Osteoblast (primary cell): ENCODE results near the gene MLF2. TPM values are rescaled to one million over a fixed set of nuclear protein-coding genes. Genes with fewer than 3 reads are reported as not detected.

Experiments used
- DNase-seq: peaks from one replicate; pipeline ENCODE4 v3.0.0; 2011; ENCODE audit warnings: low spot score, mixed read lengths; ENCODE audit not compliant: insufficient read length; ENCODE audit errors: missing footprints
- H2AFZ ChIP-seq: 2 replicates; pipeline ENCODE4 v1.6.0; 2011; ENCODE audit warnings: mild to moderate bottlenecking, low read length
- H3K27ac ChIP-seq: 2 replicates; pipeline ENCODE4 v1.5.1; 2011; ENCODE audit warnings: mild to moderate bottlenecking, low read depth, low read length, moderate library complexity
- H3K27me3 ChIP-seq: 2 replicates; pipeline ENCODE4 v1.6.0; 2012; ENCODE audit warnings: mild to moderate bottlenecking, control low read depth, inconsistent platforms, low read length, moderate library complexity; ENCODE audit not compliant: insufficient read depth
- H3K36me3 ChIP-seq: 2 replicates; pipeline ENCODE4 v1.5.1; 2011; ENCODE audit warnings: mild to moderate bottlenecking, low read length, control low read depth, moderate library complexity; ENCODE audit not compliant: insufficient read depth
- H3K4me1 ChIP-seq: 2 replicates; pipeline ENCODE4 v1.5.1; 2011; ENCODE audit warnings: mild to moderate bottlenecking, low read length, control low read depth, moderate library complexity; ENCODE audit not compliant: insufficient read depth
- H3K4me2 ChIP-seq: 2 replicates; pipeline ENCODE4 v1.6.0; 2011; ENCODE audit warnings: mild to moderate bottlenecking, low read length; ENCODE audit not compliant: insufficient read depth
- H3K4me3 ChIP-seq: fragments of 200-600 bp; sonication (generic); 3 replicates; pipeline ENCODE4 v1.5.1; 2012; ENCODE audit warnings: mild to moderate bottlenecking, low read length, inconsistent platforms; ENCODE audit not compliant: insufficient read depth
- H3K79me2 ChIP-seq: 2 replicates; pipeline ENCODE4 v1.6.0; 2012; ENCODE audit warnings: mild to moderate bottlenecking, low read length, control low read depth, inconsistent platforms; ENCODE audit not compliant: insufficient read depth
- H3K9me3 ChIP-seq: 2 replicates; pipeline ENCODE4 v1.5.1; 2011; ENCODE audit warnings: low read depth, low read length, control low read depth
- H4K20me1 ChIP-seq: 2 replicates; pipeline ENCODE4 v1.6.0; 2012; ENCODE audit warnings: mild to moderate bottlenecking, low read length, control low read depth; ENCODE audit not compliant: insufficient read depth
- total RNA-seq: library from RNA; depleted of rRNA; stranded (reverse); fragments of >200 nt; gene quantifications from 2 replicates; pipeline ENCODE4 v1.2.3, GENCODE V29; 2012
- TF ChIP-seq, protein P1 (sequence below): IDR thresholded peaks from 2 replicates; pipeline ENCODE4 v1.5.1; 2011; ENCODE audit warnings: mild to moderate bottlenecking, low read depth, low read length, moderate library complexity; ENCODE audit errors: extremely low read depth

Gene MLF2
- total RNA-seq, 1 donor: 138 TPM

DNA sequence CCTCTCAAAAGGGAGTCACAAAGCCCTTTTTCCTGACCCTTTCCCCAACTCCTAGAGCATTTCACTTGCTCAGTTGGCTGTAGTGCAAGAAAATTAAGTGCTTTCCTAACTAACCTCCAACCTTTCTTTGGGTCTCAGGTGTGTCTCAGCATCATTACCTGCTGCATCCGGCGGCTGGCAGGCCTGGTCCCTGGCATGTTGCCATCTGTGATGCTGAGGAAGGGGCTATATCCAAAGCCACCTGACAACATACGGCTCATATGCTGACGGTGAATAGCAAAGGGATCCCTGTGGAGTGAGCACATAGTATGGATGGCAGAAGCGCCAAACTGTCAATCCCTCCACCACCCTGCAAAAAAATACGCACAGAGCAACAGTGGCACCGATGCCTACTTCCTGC is 1.2 kb downstream of the MLF2 start:
- Histone ChIP-seq H3K36me3 (peaks cover 54% of the 10 kb centered on the region), H2AFZ (no peak overlapping the region), H3K4me2 (peak overlapping the region; percentile 96), H3K27ac (peak overlapping the region; percentile 97), H3K9me3 (no peaks in the 10 kb centered on the region), H3K27me3 (no peaks in the 10 kb centered on the region), H3K79me2 (peaks cover 33% of the 10 kb centered on the region), H3K4me1 (peaks cover 19% of the 10 kb centered on the region), H3K4me3 (peak overlapping the region; percentile 98), H4K20me1 (peaks cover 36% of the 10 kb centered on the region)
- DNase-seq: no peak
- TF ChIP-seq, protein P1, sequence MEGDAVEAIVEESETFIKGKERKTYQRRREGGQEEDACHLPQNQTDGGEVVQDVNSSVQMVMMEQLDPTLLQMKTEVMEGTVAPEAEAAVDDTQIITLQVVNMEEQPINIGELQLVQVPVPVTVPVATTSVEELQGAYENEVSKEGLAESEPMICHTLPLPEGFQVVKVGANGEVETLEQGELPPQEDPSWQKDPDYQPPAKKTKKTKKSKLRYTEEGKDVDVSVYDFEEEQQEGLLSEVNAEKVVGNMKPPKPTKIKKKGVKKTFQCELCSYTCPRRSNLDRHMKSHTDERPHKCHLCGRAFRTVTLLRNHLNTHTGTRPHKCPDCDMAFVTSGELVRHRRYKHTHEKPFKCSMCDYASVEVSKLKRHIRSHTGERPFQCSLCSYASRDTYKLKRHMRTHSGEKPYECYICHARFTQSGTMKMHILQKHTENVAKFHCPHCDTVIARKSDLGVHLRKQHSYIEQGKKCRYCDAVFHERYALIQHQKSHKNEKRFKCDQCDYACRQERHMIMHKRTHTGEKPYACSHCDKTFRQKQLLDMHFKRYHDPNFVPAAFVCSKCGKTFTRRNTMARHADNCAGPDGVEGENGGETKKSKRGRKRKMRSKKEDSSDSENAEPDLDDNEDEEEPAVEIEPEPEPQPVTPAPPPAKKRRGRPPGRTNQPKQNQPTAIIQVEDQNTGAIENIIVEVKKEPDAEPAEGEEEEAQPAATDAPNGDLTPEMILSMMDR: no peak

DNA sequence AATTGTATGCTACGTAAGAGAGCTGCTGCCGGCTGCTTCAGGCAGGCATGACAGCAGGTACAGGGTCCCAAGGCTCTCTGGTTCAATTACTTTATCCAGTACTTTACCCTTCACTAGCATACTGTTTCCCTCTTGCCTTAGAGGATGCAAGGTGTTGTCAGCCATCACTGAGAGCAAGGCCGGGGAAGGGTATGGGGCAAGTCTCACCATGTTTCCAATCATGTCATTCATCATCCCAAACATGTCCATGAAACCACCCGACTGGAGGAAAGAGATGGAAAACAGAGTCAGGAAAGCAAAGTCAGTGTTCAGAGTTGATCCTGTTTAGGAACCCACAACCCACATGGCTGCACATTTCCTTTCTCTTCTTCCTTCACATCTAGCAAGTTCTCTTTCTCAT is 2.4 kb downstream of the MLF2 start:
- peaks cover 66% of the 10 kb centered on the region for H3K36me3 ChIP-seq
- H3K4me2 ChIP-seq: no peak overlapping the region
- no peak overlapping the region for H3K4me3 ChIP-seq
- H3K79me2 ChIP-seq: peaks cover 33% of the 10 kb centered on the region
- peaks cover 19% of the 10 kb centered on the region for H3K4me1 ChIP-seq
- H2AFZ ChIP-seq: no peak overlapping the region
- no peaks in the 10 kb centered on the region for H3K9me3 ChIP-seq
- H3K27me3 ChIP-seq: no peaks in the 10 kb centered on the region
- DNase-seq: no peak
- H3K27ac ChIP-seq: no peak overlapping the region
- TF ChIP-seq, protein P1: no peak
- H4K20me1 ChIP-seq: peaks cover 36% of the 10 kb centered on the region

DNA sequence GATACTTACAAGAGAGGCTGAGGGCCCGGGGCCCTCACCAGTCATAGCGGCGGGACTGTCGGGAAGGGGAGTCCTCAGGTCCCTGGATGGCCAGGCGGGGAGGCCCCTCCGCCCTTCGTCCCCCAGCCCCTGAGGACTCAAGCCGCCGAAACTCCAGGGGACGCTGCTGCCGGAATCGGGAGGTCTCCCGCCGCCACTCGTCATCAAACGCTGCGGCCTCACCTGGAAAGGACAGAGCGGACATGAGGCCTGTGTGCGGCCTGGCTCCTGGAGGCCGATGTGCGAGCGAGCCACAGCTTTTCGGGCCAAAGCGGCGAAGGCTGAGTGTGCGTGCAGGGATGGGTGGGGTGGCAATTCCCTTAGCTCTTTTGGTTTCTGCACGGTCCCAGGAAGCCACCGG is 4.2 kb downstream of the MLF2 start:
- Histone ChIP-seq H2AFZ (no peak overlapping the region), H4K20me1 (peaks cover 36% of the 10 kb centered on the region), H3K4me3 (no peak overlapping the region), H3K27ac (no peak overlapping the region), H3K79me2 (peaks cover 33% of the 10 kb centered on the region), H3K4me1 (peaks cover 16% of the 10 kb centered on the region), H3K36me3 (peaks cover 68% of the 10 kb centered on the region), H3K4me2 (no peak overlapping the region), H3K27me3 (no peaks in the 10 kb centered on the region), H3K9me3 (no peaks in the 10 kb centered on the region)
- TF ChIP-seq, protein P1: no peak
- no peak for DNase-seq

DNA sequence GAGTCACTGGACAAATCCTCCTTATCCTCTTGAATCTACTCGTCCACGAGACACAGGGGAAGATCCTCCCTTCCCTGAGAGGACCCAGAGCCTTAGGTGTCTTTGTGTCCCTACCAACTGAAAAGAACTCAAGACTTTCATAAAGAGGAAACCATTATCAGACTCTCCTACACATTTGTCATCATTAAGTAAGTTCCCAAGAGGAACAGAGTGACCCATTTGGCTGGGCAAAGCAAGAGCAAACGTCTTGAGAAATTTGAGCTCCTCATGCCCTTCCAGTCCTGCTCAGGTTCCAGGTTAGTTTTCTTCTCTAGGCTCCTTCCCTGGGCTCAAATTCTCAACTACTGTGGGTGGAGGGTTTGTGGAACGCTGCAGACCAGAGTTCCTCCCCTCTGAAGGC is 5.7 kb downstream of the MLF2 start:
- Histone ChIP-seq H3K27ac (no peak overlapping the region), H3K4me1 (peaks cover 14% of the 10 kb centered on the region), H3K27me3 (no peaks in the 10 kb centered on the region), H3K4me2 (no peak overlapping the region), H3K36me3 (peaks cover 68% of the 10 kb centered on the region), H2AFZ (no peak overlapping the region), H3K4me3 (no peak overlapping the region), H4K20me1 (peaks cover 33% of the 10 kb centered on the region), H3K9me3 (no peaks in the 10 kb centered on the region), H3K79me2 (peaks cover 27% of the 10 kb centered on the region)
- TF ChIP-seq, protein P1: no peak
- DNase-seq: no peak
